ENCODE data around the gene ACMSD. TPM values are rescaled to one million over a fixed set of nuclear protein-coding genes. Genes with fewer than 3 reads are reported as not detected.

Gene ACMSD
- total RNA-seq, 3 donors from 2014 or later: not detected

- intact Hi-C loops (cut with DNase I, micrococcal nuclease): no loop called here
- no peak for TF ChIP-seq CTCF (IDR thresholded peaks at IDR 0.05)
- peak; percentile 91 for ATAC-seq
- DNase-seq: peak; percentile 98 to 100 (median 100)
- peak within 1 kb of the TSS; percentile 62 for H3K4me3 ChIP-seq
- peaks cover 24% of the 10 kb centered on the region for H3K4me1 ChIP-seq (ENCODE audit: low read depth)
- H3K36me3 ChIP-seq (ENCODE audit: low read depth): peaks cover 5% of the 10 kb centered on the region
- H3K9me3 ChIP-seq: no peaks in the 10 kb centered on the region
These were observed 80.3 kb downstream of the ACMSD start, which contains the start of gene CCNT2 for GRCh38 chr2:134918526-134919340. CCNT2 (plus strand) TSS chr2:134918822; CDS start chr2:134918855, 33 bp downstream.

GRCh38 chr2:134919341-134920210 lies 81.2 kb downstream of the ACMSD start:
- Histone ChIP-seq H3K4me3 (peak overlapping the region; percentile 62), H3K4me1 (ENCODE audit: low read depth) (peaks cover 24% of the 10 kb centered on the region), H3K9me3 (no peaks in the 10 kb centered on the region), H3K36me3 (ENCODE audit: low read depth) (peaks cover 5% of the 10 kb centered on the region)
- DNase-seq (peak in 2 of 3 donors; percentile 68 to 78), ATAC-seq (peak; percentile 21)
- intact Hi-C loops (cut with DNase I, micrococcal nuclease): no loop called here
- TF ChIP-seq CTCF (IDR thresholded peaks at IDR 0.05): no peak

GRCh38 chr2:134924912-134925311 lies 86.5 kb downstream of the ACMSD start:
- ATAC-seq: no peak

GRCh38 chr2:134926231-134926931 lies 88.0 kb downstream of the ACMSD start:
- DNase-seq (no peak), ATAC-seq (peak; percentile 24)
- intact Hi-C loops (cut with DNase I, micrococcal nuclease): no loop called here
- TF ChIP-seq CTCF (IDR thresholded peaks at IDR 0.05): no peak
- Histone ChIP-seq H3K9me3 (no peaks in the 10 kb centered on the region), H3K36me3 (ENCODE audit: low read depth) (no peaks in the 10 kb centered on the region), H3K4me3 (no peak overlapping the region), H3K4me1 (ENCODE audit: low read depth) (peaks cover 20% of the 10 kb centered on the region)

More at GRCh38 chr2:134924912-134925311, 86.5 kb downstream of the ACMSD start:
- no peak for TF ChIP-seq CTCF (IDR thresholded peaks at IDR 0.05)
- Histone ChIP-seq H3K36me3 (ENCODE audit: low read depth) (no peaks in the 10 kb centered on the region), H3K4me1 (ENCODE audit: low read depth) (peaks cover 30% of the 10 kb centered on the region), H3K9me3 (no peaks in the 10 kb centered on the region), H3K4me3 (no peak overlapping the region)
- DNase-seq: no peak
- intact Hi-C loops (cut with DNase I, micrococcal nuclease): no loop called here

GRCh38 chr2:134927195-134927594 lies 88.8 kb downstream of the ACMSD start:
- no peak overlapping the region for H3K4me3 ChIP-seq
- TF ChIP-seq CTCF (IDR thresholded peaks at IDR 0.05): no peak
- H3K36me3 ChIP-seq (ENCODE audit: low read depth): no peaks in the 10 kb centered on the region
- peaks cover 15% of the 10 kb centered on the region for H3K4me1 ChIP-seq (ENCODE audit: low read depth)
- DNase-seq (no peak), ATAC-seq (no peak)
- H3K9me3 ChIP-seq: no peaks in the 10 kb centered on the region
- intact Hi-C loops (cut with DNase I, micrococcal nuclease): no loop called here
